ENCODE measurements around the gene TFCP2L1. TPM values are rescaled to one million over a fixed set of nuclear protein-coding genes. Genes with fewer than 3 reads are reported as not detected.

TFCP2L1 gene
- total RNA-seq, 1 donor from 2014 or later = not detected

- DNase-seq (ENCODE audit: low spot score) = no peak
- peaks cover 19% of the 10 kb centered on the region for H3K9me3 Mint-ChIP-seq
- peaks cover 2% of the 10 kb centered on the region for H3K4me1 Mint-ChIP-seq (ENCODE audit: low read depth)
- no peak overlapping the region for H3K27ac Mint-ChIP-seq
- intact Hi-C loops (cut with micrococcal nuclease) = no loop called here
- no peaks in the 10 kb centered on the region for H3K36me3 Mint-ChIP-seq (ENCODE audit: low read depth)
- H3K27me3 Mint-ChIP-seq (ENCODE audit: low read depth) = no peaks in the 10 kb centered on the region
- H3K4me3 Mint-ChIP-seq (ENCODE audit: low read depth) = no peak overlapping the region
Observed at GRCh38 chr2:121167411-121167810, 117.6 kb downstream of the TFCP2L1 start.

Other genes with a start within 250 kb of the TFCP2L1 start
- gene RNU4ATAC, start 245.7 kb upstream of the TFCP2L1 start, total RNA-seq = not detected in 2 replicates